ENCODE measurements around the gene PHF1.

GRCh38 chr6:33411632-33412005, 805 bp downstream of the PHF1 start:
- TF ChIP-seq CTCF (conservative IDR thresholded peaks at IDR 0.05; ENCODE audit: low read depth, low read length) (no peak), POLR2A (IDR thresholded peaks at IDR 0.05; ENCODE audit: low read depth, low read length) (no peak), RAD21 (IDR thresholded peaks at IDR 0.05; ENCODE audit: low read length) (no peak)
